Skeletal muscle tissue (tissue), 4 donors: ENCODE results near the gene ATP10A. TPM values are rescaled to one million over a fixed set of nuclear protein-coding genes. Genes with fewer than 3 reads are reported as not detected.

Experiments
- H3K27ac ChIP-seq: one replicate; pipeline ENCODE4 v1.7.0; 2013; ENCODE audit warnings: mild to moderate bottlenecking, low read depth, low read length, inconsistent platforms
- H3K27me3 ChIP-seq, 3 donors: one replicate each; pipeline ENCODE4 v1.7.0; 2013; ENCODE audit warnings: low read length in 3 of 3; ENCODE audit not compliant: control insufficient read depth in 3 of 3, insufficient read depth in 3 of 3
- H3K36me3 ChIP-seq, 3 donors: one replicate each; pipeline ENCODE4 v1.7.0; 2013; ENCODE audit warnings: low read length in 3 of 3; ENCODE audit not compliant: control insufficient read depth in 3 of 3, insufficient read depth in 3 of 3
- H3K4me1 ChIP-seq, 3 donors: one replicate each; pipeline ENCODE4 v1.7.0; 2013; ENCODE audit warnings: low read length in 3 of 3, mild to moderate bottlenecking in 3 of 3; ENCODE audit not compliant: control insufficient read depth in 3 of 3, insufficient read depth in 3 of 3
- H3K4me3 ChIP-seq, 3 donors: one replicate each; pipeline ENCODE4 v1.7.0; 2013; ENCODE audit warnings: low read length in 3 of 3
- H3K9ac ChIP-seq, 3 donors: one replicate each; pipeline ENCODE4 v1.7.0; 2013; ENCODE audit warnings: low read length in 3 of 3, mild to moderate bottlenecking in 3 of 3, moderate library complexity in 2 of 3, low read depth in 1 of 3
- H3K9me3 ChIP-seq, 3 donors: one replicate each; pipeline ENCODE4 v1.7.0; 2013; ENCODE audit warnings: low read length in 3 of 3; ENCODE audit not compliant: control insufficient read depth in 3 of 3
- total RNA-seq: library from RNA; depleted of rRNA; stranded (reverse); fragments of >200 nt; gene quantifications from one replicate; pipeline ENCODE4 v1.2.3, GENCODE V29; 2014
- donor health status: Osteomylitis.

The ATP10A gene
- total RNA-seq, 1 donor from 2014 or later, result 7.8 TPM

GRCh38 chr15:25731411-25731810 lies 131.7 kb downstream of the ATP10A start:
- H3K4me3 ChIP-seq, result no peak overlapping the region
- H3K4me1 ChIP-seq, result peaks cover 0 to 14% (median 5%) of the 10 kb centered on the region in 3 donors
- no peak overlapping the region for H3K27ac ChIP-seq
- no peaks in the 10 kb centered on the region for H3K9me3 ChIP-seq
- no peak overlapping the region for H3K9ac ChIP-seq
- no peaks in the 10 kb centered on the region for H3K27me3 ChIP-seq
- H3K36me3 ChIP-seq, result no peaks in the 10 kb centered on the region

GRCh38 chr15:25730918-25731317 lies 132.2 kb downstream of the ATP10A start:
- no peaks in the 10 kb centered on the region for H3K27me3 ChIP-seq
- no peak overlapping the region for H3K9ac ChIP-seq
- H3K27ac ChIP-seq, result no peak overlapping the region
- H3K36me3 ChIP-seq, result no peaks in the 10 kb centered on the region
- H3K4me1 ChIP-seq, result peaks cover 0 to 10% (median 4%) of the 10 kb centered on the region in 3 donors
- H3K4me3 ChIP-seq, result no peak overlapping the region
- H3K9me3 ChIP-seq, result no peaks in the 10 kb centered on the region

GRCh38 chr15:25728816-25729215 lies 134.3 kb downstream of the ATP10A start:
- Histone ChIP-seq H3K4me3 (no peak overlapping the region), H3K9me3 (no peaks in the 10 kb centered on the region), H3K36me3 (peaks cover 0 to 2% (median 0%) of the 10 kb centered on the region in 3 donors), H3K27ac (no peak overlapping the region), H3K9ac (no peak overlapping the region), H3K4me1 (no peaks in the 10 kb centered on the region), H3K27me3 (peaks cover 0 to 3% (median 0%) of the 10 kb centered on the region in 3 donors)

DNA sequence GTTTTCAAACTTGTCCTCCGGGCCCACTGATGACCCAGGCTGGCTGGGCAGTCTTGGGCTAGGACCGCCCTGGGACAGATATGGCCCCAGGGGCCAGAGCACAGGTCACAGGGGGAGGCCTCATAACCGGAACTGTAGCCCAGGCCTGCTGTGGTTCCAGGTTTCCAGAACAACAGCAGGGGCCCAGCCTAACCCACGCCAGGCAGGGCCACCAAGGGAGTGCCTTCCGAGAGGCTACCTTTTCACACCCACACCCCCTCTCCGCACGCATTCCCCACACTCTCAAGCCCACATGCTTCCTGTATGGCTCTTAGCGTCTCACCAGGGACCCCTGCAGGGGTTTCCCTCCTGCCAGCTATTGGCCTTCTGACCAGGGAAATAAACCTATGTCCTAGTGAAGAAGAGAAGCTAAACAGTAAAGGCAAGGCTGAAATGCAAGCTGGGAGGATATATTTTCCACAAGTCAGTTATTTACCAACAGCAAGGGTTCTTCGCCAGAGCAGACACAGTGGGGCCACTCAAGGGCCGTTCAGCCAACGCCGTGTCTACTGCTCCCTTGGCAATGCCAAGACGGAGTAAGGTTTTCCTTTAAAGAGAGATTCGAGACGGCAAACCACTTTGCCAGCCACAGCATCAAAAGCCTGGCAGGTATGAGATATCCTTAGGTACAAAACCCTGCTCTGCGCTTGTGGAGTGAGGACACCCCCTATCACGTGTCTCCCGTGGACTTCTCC lies 135.1 kb downstream of the ATP10A start:
- Histone ChIP-seq H3K36me3 (peaks cover 0 to 2% (median 0%) of the 10 kb centered on the region in 3 donors), H3K27ac (no peak overlapping the region), H3K9me3 (no peaks in the 10 kb centered on the region), H3K4me1 (no peaks in the 10 kb centered on the region), H3K9ac (no peak overlapping the region), H3K27me3 (peaks cover 0 to 3% (median 0%) of the 10 kb centered on the region in 3 donors), H3K4me3 (no peak overlapping the region)

- H3K27me3 ChIP-seq, result peaks cover 0 to 3% (median 0%) of the 10 kb centered on the region in 3 donors
- H3K9ac ChIP-seq, result no peak overlapping the region
- no peaks in the 10 kb centered on the region for H3K4me1 ChIP-seq
- H3K9me3 ChIP-seq, result no peaks in the 10 kb centered on the region
- no peak overlapping the region for H3K27ac ChIP-seq
- H3K36me3 ChIP-seq, result peaks cover 0 to 2% (median 0%) of the 10 kb centered on the region in 3 donors
- no peak overlapping the region for H3K4me3 ChIP-seq
Measured at GRCh38 chr15:25727116-25727515, 136.0 kb downstream of the ATP10A start.

- H3K9me3 ChIP-seq, result no peaks in the 10 kb centered on the region
- peaks cover 0 to 3% (median 0%) of the 10 kb centered on the region in 3 donors for H3K27me3 ChIP-seq
- H3K36me3 ChIP-seq, result peaks cover 0 to 2% (median 0%) of the 10 kb centered on the region in 3 donors
Measured at GRCh38 chr15:25725758-25726157, 137.4 kb downstream of the ATP10A start.

GRCh38 chr15:25724899-25725298 lies 138.2 kb downstream of the ATP10A start:
- H3K9ac ChIP-seq, result no peak overlapping the region

More at GRCh38 chr15:25725758-25726157, 137.4 kb downstream of the ATP10A start:
- H3K9ac ChIP-seq, result no peak overlapping the region
- H3K4me3 ChIP-seq, result no peak overlapping the region
- H3K27ac ChIP-seq, result no peak overlapping the region
- peaks cover 0 to 8% (median 7%) of the 10 kb centered on the region in 3 donors for H3K4me1 ChIP-seq

DNA sequence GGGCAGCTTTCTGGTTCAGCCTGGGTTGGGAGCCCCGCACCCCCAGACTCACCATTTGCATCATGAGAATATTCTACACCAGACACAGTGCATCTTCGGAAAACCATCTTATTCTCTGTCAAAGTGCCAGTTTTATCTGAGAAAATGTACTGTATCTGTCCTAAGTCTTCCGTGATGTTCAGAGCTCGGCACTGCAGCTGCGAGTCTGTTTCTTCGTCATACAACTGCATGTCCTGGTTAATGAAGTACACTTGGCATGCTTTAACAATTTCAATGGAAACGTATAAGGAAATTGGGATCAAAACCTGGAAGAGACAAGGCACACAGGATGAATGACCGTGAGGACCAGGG lies 141.5 kb downstream of the ATP10A start:
- Histone ChIP-seq H3K9ac (peak overlapping the region in 2 of 3 donors; percentile 20 to 25), H3K36me3 (peaks cover 0 to 2% (median 0%) of the 10 kb centered on the region in 3 donors), H3K27me3 (peaks cover 0 to 3% (median 0%) of the 10 kb centered on the region in 3 donors)

More at GRCh38 chr15:25724899-25725298, 138.2 kb downstream of the ATP10A start:
- Histone ChIP-seq H3K4me1 (peaks cover 0 to 9% (median 7%) of the 10 kb centered on the region in 3 donors), H3K27me3 (peaks cover 0 to 3% (median 0%) of the 10 kb centered on the region in 3 donors), H3K36me3 (peaks cover 0 to 2% (median 0%) of the 10 kb centered on the region in 3 donors), H3K27ac (no peak overlapping the region), H3K4me3 (no peak overlapping the region), H3K9me3 (no peaks in the 10 kb centered on the region)

GRCh38 chr15:25719101-25719985 lies 143.8 kb downstream of the ATP10A start:
- no peak overlapping the region for H3K4me3 ChIP-seq
- peaks cover 0 to 9% (median 7%) of the 10 kb centered on the region in 3 donors for H3K4me1 ChIP-seq
- no peak overlapping the region for H3K9ac ChIP-seq
- H3K9me3 ChIP-seq, result no peaks in the 10 kb centered on the region
- no peak overlapping the region for H3K27ac ChIP-seq
- peaks cover 0 to 2% (median 0%) of the 10 kb centered on the region in 3 donors for H3K27me3 ChIP-seq
- no peaks in the 10 kb centered on the region for H3K36me3 ChIP-seq

More for the DNA sequence above, 141.5 kb downstream of the ATP10A start:
- H3K27ac ChIP-seq, result no peak overlapping the region
- H3K4me1 ChIP-seq, result peaks cover 0 to 9% (median 7%) of the 10 kb centered on the region in 3 donors
- H3K9me3 ChIP-seq, result no peaks in the 10 kb centered on the region
- no peak overlapping the region for H3K4me3 ChIP-seq
